Endothelial cell of umbilical vein (primary cell): Measurements from ENCODE around the gene ZDHHC3. TPM values are rescaled to one million over a fixed set of nuclear protein-coding genes. Genes with fewer than 3 reads are reported as not detected.

ENCODE experiments used
- BruUV-seq: library from RNA; stranded (reverse); fragments of 400-500 nt; replicated peaks from 2 replicates; lab custom pipeline; 2021; lab: Mats Ljungman, UMichigan
- CTCF ChIA-PET: fragments of 300-600, 350-600 bp; sonication (Branson Sonifier 250); formaldehyde crosslinking; loops from one replicate; lab custom pipeline; 2021; ENCODE audit warnings: antibody characterized with exemption, inconsistent platforms; lab: Charles Lee
- POLR2A ChIA-PET: fragments of 300-600, 350-600 bp; sonication (Branson Sonifier 250); formaldehyde crosslinking; loops from one replicate; lab custom pipeline; 2021; ENCODE audit warnings: antibody characterized with exemption, inconsistent platforms; lab: Charles Lee
- DNase-seq: peaks from one replicate; pipeline ENCODE4 v3.0.0-alpha.2; 2011; ENCODE audit warnings: low read depth, low spot score
- FAIRE-seq: peaks from 2 replicates; lab custom pipeline; 2011; peaks lifted over from hg19 to GRCh38; lab: Jason Lieb, UNC
- H2AFZ ChIP-seq: 2 replicates; pipeline ENCODE4 v1.6.0; 2012; ENCODE audit warnings: low read depth, low read length, control low read depth, inconsistent platforms
- H3K27ac ChIP-seq: 2 replicates; pipeline ENCODE4 v1.5.1; 2011; ENCODE audit warnings: low read depth, mild to moderate bottlenecking, control low read depth, low read length, moderate library complexity; ENCODE audit not compliant: insufficient read depth
- H3K27me3 ChIP-seq, 2 experiments: 2 replicates each; pipeline versions ENCODE4 v1.6.0 to v1.6.1; 2011; ENCODE audit warnings: low read length in 2 of 2, mixed read lengths in 1 of 2; ENCODE audit not compliant: control insufficient read depth in 2 of 2, insufficient read depth in 2 of 2
- H3K36me3 ChIP-seq, 2 experiments: 2 replicates in 1 of 2; 3 replicates in 1 of 2; pipeline ENCODE4 v1.5.1; 2011; ENCODE audit warnings: low read length in 2 of 2, mild to moderate bottlenecking in 1 of 2, moderate library complexity in 1 of 2; ENCODE audit not compliant: control insufficient read depth in 2 of 2, insufficient read depth in 2 of 2; ENCODE audit errors: extremely low read depth in 1 of 2
- H3K4me1 ChIP-seq: 3 replicates; pipeline ENCODE4 v1.5.1; 2011; ENCODE audit warnings: mild to moderate bottlenecking, low read length; ENCODE audit not compliant: control insufficient read depth, insufficient read depth; ENCODE audit errors: extremely low read depth
- H3K4me2 ChIP-seq: 2 replicates; pipeline ENCODE4 v1.6.1; 2011; ENCODE audit warnings: low read length, control low read depth, mixed read lengths; ENCODE audit not compliant: insufficient read depth
- H3K4me3 ChIP-seq, 3 experiments: fragments of 200-600 bp in 1 of 3; sonication (generic), shearing (Covaris generic) in 1 of 3; replicated peaks in 1 of 3; 2 replicates each; pipeline ENCODE4 v1.5.1; 2011 to 2016; ENCODE audit warnings: control low read depth in 3 of 3, low read length in 3 of 3, mild to moderate bottlenecking in 2 of 3, inconsistent platforms in 1 of 3, low read depth in 1 of 3, moderate library complexity in 1 of 3; ENCODE audit not compliant: insufficient read depth in 1 of 3
- H3K79me2 ChIP-seq: 2 replicates; pipeline ENCODE4 v1.6.0; 2012; ENCODE audit warnings: low read length, inconsistent platforms; ENCODE audit not compliant: control insufficient read depth, insufficient read depth
- H3K9ac ChIP-seq: replicated peaks from 2 replicates; pipeline ENCODE3; 2011; ENCODE audit warnings: low read length, control low read depth; ENCODE audit not compliant: insufficient read depth; ENCODE audit errors: extremely low read depth
- H3K9me1 ChIP-seq: replicated peaks from 3 replicates; pipeline ENCODE4 v1.6.0; 2011; ENCODE audit warnings: mild to moderate bottlenecking, low read length; ENCODE audit not compliant: control insufficient read depth, insufficient read depth; ENCODE audit errors: extremely low read depth
- H3K9me3 ChIP-seq: replicated peaks from 2 replicates; pipeline ENCODE4 v1.5.1; 2012; ENCODE audit warnings: low read length, inconsistent platforms; ENCODE audit not compliant: control insufficient read depth, insufficient read depth
- H4K20me1 ChIP-seq: replicated peaks from 2 replicates; pipeline ENCODE3; 2011; ENCODE audit warnings: mild to moderate bottlenecking, low read length; ENCODE audit not compliant: control insufficient read depth, insufficient read depth; ENCODE audit errors: extremely low read depth
- CTCF ChIP-seq, 2 donors: IDR thresholded peaks; 1 replicate in 1 of 2; 2 replicates in 1 of 2; pipeline ENCODE4 v1.5.1; 2011; ENCODE audit warnings: low read length in 2 of 2, mild to moderate bottlenecking in 2 of 2, moderate library complexity in 2 of 2, control low read depth in 1 of 2, inconsistent platforms in 1 of 2, low read depth in 1 of 2; ENCODE audit not compliant: insufficient read depth in 1 of 2; ENCODE audit errors: extremely low read depth in 1 of 2
- EZH2 ChIP-seq: IDR thresholded peaks from 2 replicates; pipeline ENCODE4 v1.6.1; 2012; ENCODE audit warnings: borderline replicate concordance, low read depth, mild to moderate bottlenecking, moderate library complexity, low read length, inconsistent platforms; ENCODE audit not compliant: severe bottlenecking
- FOS ChIP-seq: IDR thresholded peaks from 2 replicates; pipeline ENCODE4 v1.6.1; 2011; ENCODE audit warnings: mild to moderate bottlenecking, low read length, moderate library complexity, borderline replicate concordance; ENCODE audit not compliant: insufficient read depth
- GATA2 ChIP-seq: IDR thresholded peaks from 2 replicates; pipeline ENCODE4 v1.7.0; 2011; ENCODE audit warnings: low read depth, mild to moderate bottlenecking, moderate library complexity, mixed read lengths, low read length; ENCODE audit not compliant: insufficient read length, insufficient read depth
- JUN ChIP-seq: IDR thresholded peaks from 2 replicates; pipeline ENCODE4 v1.6.1; 2011; ENCODE audit warnings: borderline replicate concordance, low read depth; ENCODE audit not compliant: insufficient read length, insufficient read depth
- MAX ChIP-seq: IDR thresholded peaks from 2 replicates; pipeline ENCODE4 v1.6.1; 2011; ENCODE audit not compliant: insufficient read depth, insufficient read length
- MYC ChIP-seq: IDR thresholded peaks from one replicate; pipeline ENCODE4 v1.6.1; 2011; ENCODE audit warnings: mild to moderate bottlenecking, low read depth, low read length
- POLR2A ChIP-seq: IDR thresholded peaks from 2 replicates; pipeline ENCODE4 v1.6.1; 2012; ENCODE audit warnings: low read depth, mild to moderate bottlenecking, control low read depth, low read length
- POLR2AphosphoS5 ChIP-seq: IDR thresholded peaks from 2 replicates; pipeline ENCODE4 v1.6.1; 2012; ENCODE audit warnings: low read depth, mild to moderate bottlenecking, control low read depth, low read length, moderate library complexity; ENCODE audit not compliant: insufficient read depth
- dilution Hi-C: fragments of 300-500 bp; cut with MboI; formaldehyde crosslinking; loops from one replicate; pipeline ENCODE4 v1.15.0; 2019; ENCODE audit warnings: low sequenced_read_pairs; ENCODE audit not compliant: extremely low pct_ligation_motif_present
- intact Hi-C: fragments of 100-400 bp; cut with micrococcal nuclease; formaldehyde crosslinking; loops from one replicate; pipeline ENCODE4 v1.10.0; 2022
- polyA plus RNA-seq, 4 experiments: library from polyadenylated mRNA; depleted of rRNA in 3 of 4; stranded (reverse) in 3 of 4; unstranded in 1 of 4; fragments of >200 nt; gene quantifications; 2 replicates each; pipeline versions ENCODE4 v1.2.1 to v1.2.3, GENCODE V29; 2011 to 2012; ENCODE audit warnings: missing spikeins in 1 of 4
- total RNA-seq: library from RNA; stranded (reverse); gene quantifications from 2 replicates; pipeline ENCODE4 v1.2.3, GENCODE V29; 2021

The ZDHHC3 gene
- total and polyA plus RNA-seq, 2 donors (not counting 3 experiments of a cell fraction or from before 2014, with no cell fraction given), result 62.4 to 97.1 TPM

- Histone ChIP-seq H3K4me1 (peaks cover 14% of the 10 kb centered on the region), H2AFZ (no peak overlapping the region), H4K20me1 (no peaks in the 10 kb centered on the region), H3K79me2 (no peaks in the 10 kb centered on the region), H3K9me1 (no peaks in the 10 kb centered on the region), H3K27ac (peak overlapping the region; percentile 65), H3K9me3 (no peaks in the 10 kb centered on the region), H3K4me3 (no peak overlapping the region), H3K9ac (no peak overlapping the region), H3K27me3 (no peaks in the 10 kb centered on the region), H3K36me3 (peaks cover 0 to 22% of the 10 kb centered on the region in 2 experiments), H3K4me2 (no peak overlapping the region)
- no peak for TF ChIP-seq MAX
- no peak for TF ChIP-seq GATA2
- no peak for TF ChIP-seq JUN
- no peak for TF ChIP-seq FOS
- TF ChIP-seq POLR2A, result no peak
- no peak for TF ChIP-seq EZH2
- no peak for TF ChIP-seq POLR2AphosphoS5
- no peak for TF ChIP-seq CTCF (IDR thresholded peaks at IDR 0.05; ENCODE audit: extremely low read depth in 1 of 2, insufficient read depth in 1 of 2, low read depth in 1 of 2, low read length in 2 of 2)
- TF ChIP-seq MYC, result no peak
- CTCF ChIA-PET, result interaction anchor here (1.7 kb wide), 1 partner anchor 44 kb away, joined by 5 read pairs; the partner anchor contains the start of genes EXOSC7 and ZDHHC3
- no peak for DNase-seq
- BruUV-seq, result no TSS peak
- POLR2A ChIA-PET, result no interaction called here
- FAIRE-seq, result no peak
- dilution Hi-C loops, result no loop called here
- intact Hi-C loops, result loop anchor here (2.0 kb wide), 1 partner anchor 43 kb away; no protein-coding TSS in a partner anchor
These were observed 43.7 kb downstream of the ZDHHC3 start for GRCh38 chr3:44932271-44932670.
